AG09309 (cell line): ENCODE measurements around the gene VCP.

Source experiments
- DNase-seq: peaks from one replicate; pipeline ENCODE4 v3.0.0-alpha.2; 2010; ENCODE audit warnings: low read depth
- H3K4me3 ChIP-seq: 2 replicates; pipeline ENCODE4 v1.5.1; 2011; ENCODE audit warnings: mild to moderate bottlenecking, low read depth, low read length, moderate library complexity; ENCODE audit not compliant: control insufficient read depth
- CTCF ChIP-seq: IDR thresholded peaks from 2 replicates; pipeline ENCODE4 v1.5.1; 2011; ENCODE audit warnings: mild to moderate bottlenecking, low read depth, low read length, inconsistent platforms; ENCODE audit not compliant: insufficient read depth, control insufficient read depth; ENCODE audit errors: missing control alignments

The VCP gene

GRCh38 chr9:35107297-35108290 is 35.2 kb upstream of the VCP start:
- no peak overlapping the region for H3K4me3 ChIP-seq

DNA sequence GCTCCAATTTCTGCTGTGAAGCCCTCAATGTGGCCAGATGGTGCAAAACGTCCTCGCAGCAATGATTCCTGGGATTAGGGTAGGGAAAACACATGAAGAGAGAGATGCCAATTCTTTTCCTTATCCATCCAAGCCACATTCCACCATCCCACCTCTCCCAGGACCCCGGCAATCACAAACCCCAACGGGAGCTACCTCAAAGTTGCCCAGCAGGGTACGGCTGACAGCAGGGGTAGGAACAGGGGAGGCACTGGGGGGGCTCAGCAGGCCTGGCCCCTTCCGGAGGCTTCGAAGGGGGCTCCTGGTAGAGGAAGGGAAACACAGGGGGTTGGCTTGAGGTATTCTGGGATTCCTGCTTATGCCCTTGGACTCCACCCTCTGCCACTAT is 33.9 kb upstream of the VCP start:
- no peak overlapping the region for H3K4me3 ChIP-seq
- no peak for TF ChIP-seq CTCF
- DNase-seq, result no peak

More at GRCh38 chr9:35107297-35108290, 35.2 kb upstream of the VCP start:
- TF ChIP-seq CTCF, result no peak
- DNase-seq, result no peak

GRCh38 chr9:35105571-35106342 is 33.3 kb upstream of the VCP start:
- DNase-seq, result no peak
- no peak for TF ChIP-seq CTCF

DNA sequence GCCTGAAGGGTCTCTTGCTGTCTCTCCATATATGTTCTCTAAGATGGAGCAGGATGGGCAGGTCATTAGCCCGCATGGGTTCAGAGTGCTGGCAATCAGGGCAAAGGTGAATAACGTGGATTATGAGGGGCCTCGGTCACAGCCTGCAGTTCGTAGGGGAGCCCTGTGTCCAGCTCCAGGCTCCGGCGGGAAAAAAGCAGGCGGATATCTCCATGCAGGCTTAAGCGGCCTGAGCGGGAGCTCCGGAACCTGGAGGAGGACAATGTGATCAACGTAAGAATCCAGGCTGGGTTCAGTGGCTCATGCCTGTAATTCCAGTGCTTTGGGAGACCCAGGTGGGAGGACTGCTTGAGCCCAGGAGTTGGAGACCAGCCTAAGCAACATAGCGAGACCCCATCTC is 32.7 kb upstream of the VCP start:
- no peak for TF ChIP-seq CTCF
- no peak for DNase-seq
- no peak overlapping the region for H3K4me3 ChIP-seq

More at GRCh38 chr9:35105571-35106342, 33.3 kb upstream of the VCP start:
- no peak overlapping the region for H3K4me3 ChIP-seq

GRCh38 chr9:35104586-35104985 is 32.2 kb upstream of the VCP start:
- H3K4me3 ChIP-seq, result no peak overlapping the region
- DNase-seq, result no peak
- no peak for TF ChIP-seq CTCF

GRCh38 chr9:35103660-35104191 is 31.3 kb upstream of the VCP start:
- no peak for TF ChIP-seq CTCF
- H3K4me3 ChIP-seq, result peak overlapping the region; percentile 52
- no peak for DNase-seq
